Glutamatergic neuron (in vitro differentiated cells): ENCODE data around the gene FCHSD1. TPM values are rescaled to one million over a fixed set of nuclear protein-coding genes. Genes with fewer than 3 reads are reported as not detected.

ENCODE experiments used
- DNase-seq: peaks from one replicate; pipeline ENCODE4 v3.0.0; 2022
- H3K27ac Mint-ChIP-seq: one replicate; pipeline ENCODE4 v1.8.0; 2020; ENCODE audit warnings: mild to moderate bottlenecking, mixed read lengths, inconsistent platforms; ENCODE audit not compliant: unreplicated experiment
- H3K27me3 Mint-ChIP-seq: one replicate; pipeline ENCODE4 v1.8.0; 2020; ENCODE audit warnings: mild to moderate bottlenecking, moderate library complexity, mixed read lengths, inconsistent platforms; ENCODE audit not compliant: unreplicated experiment
- H3K36me3 Mint-ChIP-seq: one replicate; pipeline ENCODE4 v1.8.0; 2020; ENCODE audit warnings: mild to moderate bottlenecking, mixed read lengths, inconsistent platforms; ENCODE audit not compliant: unreplicated experiment
- H3K4me1 Mint-ChIP-seq: one replicate; pipeline ENCODE4 v1.8.0; 2020; ENCODE audit warnings: mild to moderate bottlenecking, low read depth, mixed read lengths, inconsistent platforms; ENCODE audit not compliant: unreplicated experiment
- H3K4me3 Mint-ChIP-seq: one replicate; pipeline ENCODE4 v1.8.0; 2020; ENCODE audit warnings: mild to moderate bottlenecking, mixed read lengths, inconsistent platforms; ENCODE audit not compliant: unreplicated experiment
- H3K9me3 Mint-ChIP-seq: one replicate; pipeline ENCODE4 v1.8.0; 2020; ENCODE audit warnings: mild to moderate bottlenecking, moderate library complexity, mixed read lengths, inconsistent platforms; ENCODE audit not compliant: unreplicated experiment
- total RNA-seq: library from RNA; stranded (reverse); fragmentation: NEBNext Ultra II Directional; extraction: Animal tissue kit (Norgen Biotek cat#: 25700); gene quantifications from one replicate; pipeline ENCODE4 v1.2.1, GENCODE V29; 2021; ENCODE audit not compliant: unreplicated experiment
- TF ChIP-seq, protein P1 (sequence below): fragments of 200-600 bp; sonication (generic); IDR thresholded peaks from one replicate; pipeline ENCODE4 v1.5.0; 2021; ENCODE audit not compliant: partially characterized antibody, unreplicated experiment

Gene FCHSD1
- total RNA-seq, 1 donor from 2014 or later = 25.8 TPM

DNA sequence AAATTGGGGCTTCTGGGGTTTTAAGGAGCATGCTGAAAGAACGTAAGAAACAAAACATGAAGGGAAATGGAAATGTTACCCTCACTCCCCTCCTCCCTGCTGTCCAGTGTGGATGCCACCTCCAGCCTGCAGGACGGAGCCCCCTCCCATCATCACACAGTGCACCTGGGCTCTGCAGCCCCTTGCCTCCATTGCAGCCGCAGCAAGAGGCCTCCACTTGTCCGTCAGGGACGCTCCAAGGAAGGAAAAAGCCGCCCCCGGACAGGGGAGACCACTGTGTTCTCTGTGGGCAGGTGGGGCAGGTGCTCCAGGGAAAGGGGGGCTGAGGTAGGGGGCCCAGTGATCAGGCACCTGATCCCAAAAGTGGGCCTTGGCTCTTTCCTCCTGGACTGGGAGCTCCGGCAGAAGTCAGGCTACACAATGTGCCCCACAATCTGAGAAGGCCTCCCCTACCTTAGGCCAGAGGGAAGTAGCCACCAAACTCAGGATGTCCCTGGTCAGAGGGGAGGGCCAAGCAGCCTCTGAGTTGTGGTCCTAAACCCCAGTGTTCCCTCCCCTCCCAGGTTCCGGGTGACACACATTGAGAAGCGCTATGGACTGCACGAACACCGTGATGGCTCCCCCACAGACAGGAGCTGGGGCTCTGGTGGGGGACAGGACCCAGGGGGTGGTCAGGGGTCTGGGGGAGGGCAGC lies 11.7 kb downstream of the FCHSD1 start:
- H3K27me3 Mint-ChIP-seq = peaks cover 6% of the 10 kb centered on the region
- DNase-seq = no peak
- H3K9me3 Mint-ChIP-seq = no peaks in the 10 kb centered on the region
- no peak overlapping the region for H3K4me3 Mint-ChIP-seq
- H3K27ac Mint-ChIP-seq = no peak overlapping the region
- TF ChIP-seq, protein P1, sequence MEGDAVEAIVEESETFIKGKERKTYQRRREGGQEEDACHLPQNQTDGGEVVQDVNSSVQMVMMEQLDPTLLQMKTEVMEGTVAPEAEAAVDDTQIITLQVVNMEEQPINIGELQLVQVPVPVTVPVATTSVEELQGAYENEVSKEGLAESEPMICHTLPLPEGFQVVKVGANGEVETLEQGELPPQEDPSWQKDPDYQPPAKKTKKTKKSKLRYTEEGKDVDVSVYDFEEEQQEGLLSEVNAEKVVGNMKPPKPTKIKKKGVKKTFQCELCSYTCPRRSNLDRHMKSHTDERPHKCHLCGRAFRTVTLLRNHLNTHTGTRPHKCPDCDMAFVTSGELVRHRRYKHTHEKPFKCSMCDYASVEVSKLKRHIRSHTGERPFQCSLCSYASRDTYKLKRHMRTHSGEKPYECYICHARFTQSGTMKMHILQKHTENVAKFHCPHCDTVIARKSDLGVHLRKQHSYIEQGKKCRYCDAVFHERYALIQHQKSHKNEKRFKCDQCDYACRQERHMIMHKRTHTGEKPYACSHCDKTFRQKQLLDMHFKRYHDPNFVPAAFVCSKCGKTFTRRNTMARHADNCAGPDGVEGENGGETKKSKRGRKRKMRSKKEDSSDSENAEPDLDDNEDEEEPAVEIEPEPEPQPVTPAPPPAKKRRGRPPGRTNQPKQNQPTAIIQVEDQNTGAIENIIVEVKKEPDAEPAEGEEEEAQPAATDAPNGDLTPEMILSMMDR = no peak
- H3K36me3 Mint-ChIP-seq = no peaks in the 10 kb centered on the region
- H3K4me1 Mint-ChIP-seq = peaks cover 11% of the 10 kb centered on the region

GRCh38 chr5:141638771-141639170 lies 12.4 kb downstream of the FCHSD1 start:
- no peaks in the 10 kb centered on the region for H3K9me3 Mint-ChIP-seq
- DNase-seq = no peak
- H3K36me3 Mint-ChIP-seq = no peaks in the 10 kb centered on the region
- TF ChIP-seq, protein P1 = no peak
- no peak overlapping the region for H3K27ac Mint-ChIP-seq
- peaks cover 5% of the 10 kb centered on the region for H3K27me3 Mint-ChIP-seq
- peaks cover 11% of the 10 kb centered on the region for H3K4me1 Mint-ChIP-seq
- peak overlapping the region; percentile 79 for H3K4me3 Mint-ChIP-seq

DNA sequence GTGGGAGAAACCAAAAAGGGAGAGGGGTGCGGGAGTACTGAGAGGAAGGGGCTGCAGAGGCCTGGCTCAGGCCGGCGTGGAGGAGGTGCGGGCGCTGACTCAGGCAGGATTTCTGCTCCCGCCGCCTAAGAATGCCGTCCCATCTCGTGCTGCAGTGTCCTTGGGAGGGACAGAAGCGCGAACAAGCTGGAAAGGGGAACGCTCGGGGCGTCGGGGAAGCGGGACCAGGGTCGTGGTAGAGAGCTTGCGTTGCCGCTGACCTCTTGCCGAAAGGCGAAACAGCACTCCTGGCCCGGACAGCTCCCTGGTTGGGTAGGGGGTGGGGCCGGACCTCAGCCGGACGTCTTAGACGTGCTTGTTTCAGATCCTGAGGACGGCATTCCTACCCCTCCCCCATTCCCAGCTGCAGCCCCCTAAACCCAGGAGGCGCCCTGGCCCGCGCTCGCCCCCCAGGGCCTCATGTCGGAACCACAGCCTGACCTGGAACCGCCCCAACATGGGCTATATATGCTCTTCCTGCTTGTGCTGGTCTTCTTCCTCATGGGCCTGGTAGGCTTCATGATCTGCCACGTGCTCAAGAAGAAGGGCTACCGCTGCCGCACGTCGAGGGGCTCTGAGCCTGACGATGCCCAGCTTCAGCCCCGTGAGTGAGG lies 13.3 kb downstream of the FCHSD1 start:
- peaks cover 5% of the 10 kb centered on the region for H3K27me3 Mint-ChIP-seq
- no peaks in the 10 kb centered on the region for H3K36me3 Mint-ChIP-seq
- peak overlapping the region; percentile 79 for H3K4me3 Mint-ChIP-seq
- peaks cover 11% of the 10 kb centered on the region for H3K4me1 Mint-ChIP-seq
- TF ChIP-seq, protein P1 = peak; percentile 58
- DNase-seq = peak; percentile 69
- no peak overlapping the region for H3K27ac Mint-ChIP-seq
- no peaks in the 10 kb centered on the region for H3K9me3 Mint-ChIP-seq

- DNase-seq = peak; percentile 70
- H3K27me3 Mint-ChIP-seq = peaks cover 5% of the 10 kb centered on the region
- TF ChIP-seq, protein P1 = no peak
- H3K36me3 Mint-ChIP-seq = no peaks in the 10 kb centered on the region
- H3K4me3 Mint-ChIP-seq = peak overlapping the region; percentile 79
- no peaks in the 10 kb centered on the region for H3K9me3 Mint-ChIP-seq
- peaks cover 11% of the 10 kb centered on the region for H3K4me1 Mint-ChIP-seq
- no peak overlapping the region for H3K27ac Mint-ChIP-seq
These were observed 14.0 kb downstream of the FCHSD1 start for GRCh38 chr5:141637123-141637766.
